Measurements from ENCODE around the gene RPE. TPM values are rescaled to one million over a fixed set of nuclear protein-coding genes. Genes with fewer than 3 reads are reported as not detected.

The RPE gene
- total and polyA plus RNA-seq, 9 donors: 16.8 to 54.8 (median 38.2) TPM

DNA sequence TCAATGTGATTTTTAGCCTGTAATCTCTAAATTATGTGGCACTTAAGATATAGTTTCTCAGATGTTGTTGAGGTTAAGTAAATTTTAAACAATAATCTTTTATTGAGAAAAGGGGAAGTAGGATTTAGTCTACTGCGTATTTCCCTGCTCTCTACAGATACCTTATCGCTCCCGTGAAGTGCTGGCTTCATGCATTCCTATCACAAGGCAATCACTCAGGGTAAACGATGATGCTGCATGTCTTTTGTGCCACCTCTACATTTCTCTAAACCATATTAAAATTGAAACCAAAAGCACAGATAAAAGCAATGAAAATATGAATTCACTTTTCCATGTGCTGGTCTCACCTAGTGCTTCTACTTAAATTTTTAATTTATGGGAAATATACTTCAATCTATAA, 14.4 kb upstream of the RPE start:
- DNase-seq: no peak
- Histone ChIP-seq H3K9me3 (no peaks in the 10 kb centered on the region), H3K27ac (no peak overlapping the region), H3K36me3 (no peaks in the 10 kb centered on the region), H3K27me3 (no peaks in the 10 kb centered on the region), H3K4me3 (no peak overlapping the region), H3K4me1 (ENCODE audit: insufficient read depth) (no peaks in the 10 kb centered on the region)
- WGBS, 3 donors: 78 to 83% (median 80%) methylated on average over 4 of the region's 4 CpGs
- TF ChIP-seq POLR2A (IDR thresholded peaks at IDR 0.05) (no peak), EP300 (IDR thresholded peaks at IDR 0.05) (no peak)
- TF ChIP-seq, protein P1, sequence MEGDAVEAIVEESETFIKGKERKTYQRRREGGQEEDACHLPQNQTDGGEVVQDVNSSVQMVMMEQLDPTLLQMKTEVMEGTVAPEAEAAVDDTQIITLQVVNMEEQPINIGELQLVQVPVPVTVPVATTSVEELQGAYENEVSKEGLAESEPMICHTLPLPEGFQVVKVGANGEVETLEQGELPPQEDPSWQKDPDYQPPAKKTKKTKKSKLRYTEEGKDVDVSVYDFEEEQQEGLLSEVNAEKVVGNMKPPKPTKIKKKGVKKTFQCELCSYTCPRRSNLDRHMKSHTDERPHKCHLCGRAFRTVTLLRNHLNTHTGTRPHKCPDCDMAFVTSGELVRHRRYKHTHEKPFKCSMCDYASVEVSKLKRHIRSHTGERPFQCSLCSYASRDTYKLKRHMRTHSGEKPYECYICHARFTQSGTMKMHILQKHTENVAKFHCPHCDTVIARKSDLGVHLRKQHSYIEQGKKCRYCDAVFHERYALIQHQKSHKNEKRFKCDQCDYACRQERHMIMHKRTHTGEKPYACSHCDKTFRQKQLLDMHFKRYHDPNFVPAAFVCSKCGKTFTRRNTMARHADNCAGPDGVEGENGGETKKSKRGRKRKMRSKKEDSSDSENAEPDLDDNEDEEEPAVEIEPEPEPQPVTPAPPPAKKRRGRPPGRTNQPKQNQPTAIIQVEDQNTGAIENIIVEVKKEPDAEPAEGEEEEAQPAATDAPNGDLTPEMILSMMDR (IDR thresholded peaks at IDR 0.05): no peak
- intact Hi-C loops (cut with DNase I): no loop called here

DNA sequence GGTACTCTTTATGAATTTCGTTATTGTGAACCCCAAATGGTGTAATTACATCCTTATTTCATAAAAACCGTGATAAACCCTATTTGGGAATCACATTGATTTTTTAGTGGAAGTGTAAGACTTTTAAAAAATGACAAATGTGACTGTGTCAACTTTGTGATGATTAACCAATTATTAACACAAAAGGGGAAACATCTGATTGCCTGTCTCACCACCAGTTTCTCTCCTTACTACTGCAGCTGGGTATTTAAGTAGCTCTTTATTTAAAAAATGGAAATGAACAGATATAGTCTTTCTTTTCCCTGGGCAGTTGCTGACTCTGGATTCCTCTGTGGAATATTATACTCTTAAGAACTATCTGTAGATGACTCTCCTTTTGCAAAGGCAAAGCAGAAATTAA, 11.6 kb upstream of the RPE start:
- TF ChIP-seq EP300 (IDR thresholded peaks at IDR 0.05): no peak
- TF ChIP-seq, protein P1 (IDR thresholded peaks at IDR 0.05): no peak
- no peak for TF ChIP-seq POLR2A (IDR thresholded peaks at IDR 0.05)
- intact Hi-C loops (cut with DNase I): no loop called here

DNA sequence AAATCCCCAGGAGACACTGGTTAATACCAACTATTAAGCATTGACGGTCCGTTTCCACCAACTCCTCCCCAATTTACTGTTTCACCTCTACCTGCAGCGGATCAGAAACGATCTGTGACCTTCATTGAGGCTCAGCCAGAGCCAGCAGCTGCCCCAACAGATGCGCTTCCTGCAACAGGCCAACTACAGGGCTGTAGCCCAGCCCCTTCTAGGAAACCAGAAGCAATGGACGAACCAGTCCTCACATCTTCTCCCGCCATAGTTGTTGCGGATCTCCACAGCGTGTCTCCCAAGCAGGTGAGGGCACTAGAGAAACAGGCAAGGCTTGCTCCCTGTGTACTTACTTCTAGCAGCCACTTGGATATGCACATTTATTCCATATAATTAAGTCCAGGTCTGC, 8.5 kb upstream of the RPE start:
- DNase-seq: no peak
- Histone ChIP-seq H3K27ac (no peak overlapping the region), H3K4me1 (ENCODE audit: insufficient read depth) (no peaks in the 10 kb centered on the region), H3K27me3 (no peaks in the 10 kb centered on the region), H3K4me3 (no peak overlapping the region), H3K36me3 (no peaks in the 10 kb centered on the region), H3K9me3 (no peaks in the 10 kb centered on the region)
- intact Hi-C loops (cut with DNase I): no loop called here
- no peak for TF ChIP-seq POLR2A (IDR thresholded peaks at IDR 0.05)
- TF ChIP-seq EP300 (IDR thresholded peaks at IDR 0.05): no peak
- TF ChIP-seq, protein P1 (IDR thresholded peaks at IDR 0.05): no peak
- WGBS, 3 donors: 88 to 94% (median 93%) methylated on average over 9 of the region's 9 CpGs

More for the DNA sequence above, 11.6 kb upstream of the RPE start:
- Histone ChIP-seq H3K27me3 (no peaks in the 10 kb centered on the region), H3K36me3 (no peaks in the 10 kb centered on the region), H3K4me1 (ENCODE audit: insufficient read depth) (no peaks in the 10 kb centered on the region), H3K4me3 (no peak overlapping the region), H3K9me3 (no peaks in the 10 kb centered on the region), H3K27ac (no peak overlapping the region)
- DNase-seq: no peak
- WGBS, 3 donors: 79 to 82% (median 82%) methylated on average over 2 of the region's 2 CpGs

DNA sequence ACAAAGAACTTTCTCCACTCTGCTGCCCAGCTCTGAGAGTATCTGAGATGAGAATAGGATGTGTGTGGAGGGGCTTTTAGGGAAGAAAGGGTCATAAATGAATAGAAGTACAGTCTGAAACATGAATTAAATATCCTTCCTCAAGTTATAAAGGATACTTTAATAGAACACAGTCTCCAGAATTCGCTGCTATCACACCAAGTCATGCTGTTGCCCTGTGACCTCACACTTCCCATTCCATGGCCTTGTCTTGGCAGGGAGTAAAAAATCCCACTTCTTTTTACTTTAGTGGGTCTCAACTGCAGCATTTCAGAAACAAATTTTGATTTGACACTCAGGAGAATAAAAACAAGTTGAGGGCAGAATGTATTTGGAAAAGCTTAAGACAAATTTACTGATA, 3.8 kb upstream of the RPE start:
- DNase-seq: no peak
- 40 to 52% (median 49%) methylated on average over 1 of the region's 1 CpG for WGBS, 3 donors
- Histone ChIP-seq H3K4me1 (ENCODE audit: insufficient read depth) (peaks cover 3% of the 10 kb centered on the region), H3K4me3 (no peak overlapping the region), H3K36me3 (no peaks in the 10 kb centered on the region), H3K9me3 (no peaks in the 10 kb centered on the region), H3K27ac (no peak overlapping the region), H3K27me3 (no peaks in the 10 kb centered on the region)
- intact Hi-C loops (cut with DNase I): no loop called here
- TF ChIP-seq POLR2A (IDR thresholded peaks at IDR 0.05) (no peak), EP300 (IDR thresholded peaks at IDR 0.05) (no peak)
- TF ChIP-seq, protein P1 (IDR thresholded peaks at IDR 0.05): no peak
